Dermis microvascular lymphatic vessel endothelial cell (primary cell): Measurements from ENCODE around the gene MARS2. TPM values are rescaled to one million over a fixed set of nuclear protein-coding genes. Genes with fewer than 3 reads are reported as not detected.
"Not testable (repeated sequence)": the region's sequence is repeated elsewhere in the genome, so short reads cannot be mapped to it uniquely, and the experiment has no call there.

Experiments used
- DNase-seq, 2 donors: peaks; one replicate each; pipeline versions ENCODE4 v3.0.0 to v3.0.0-alpha.2; 2010; ENCODE audit warnings: low read depth in 2 of 2
- total RNA-seq: library from RNA; depleted of rRNA; stranded (reverse); fragments of >200 nt; gene quantifications from 2 replicates; pipeline ENCODE4 v1.2.1, GENCODE V29; 2014

The MARS2 gene
- 4.1 and 6.8 TPM in 2 replicates for total RNA-seq

DNA sequence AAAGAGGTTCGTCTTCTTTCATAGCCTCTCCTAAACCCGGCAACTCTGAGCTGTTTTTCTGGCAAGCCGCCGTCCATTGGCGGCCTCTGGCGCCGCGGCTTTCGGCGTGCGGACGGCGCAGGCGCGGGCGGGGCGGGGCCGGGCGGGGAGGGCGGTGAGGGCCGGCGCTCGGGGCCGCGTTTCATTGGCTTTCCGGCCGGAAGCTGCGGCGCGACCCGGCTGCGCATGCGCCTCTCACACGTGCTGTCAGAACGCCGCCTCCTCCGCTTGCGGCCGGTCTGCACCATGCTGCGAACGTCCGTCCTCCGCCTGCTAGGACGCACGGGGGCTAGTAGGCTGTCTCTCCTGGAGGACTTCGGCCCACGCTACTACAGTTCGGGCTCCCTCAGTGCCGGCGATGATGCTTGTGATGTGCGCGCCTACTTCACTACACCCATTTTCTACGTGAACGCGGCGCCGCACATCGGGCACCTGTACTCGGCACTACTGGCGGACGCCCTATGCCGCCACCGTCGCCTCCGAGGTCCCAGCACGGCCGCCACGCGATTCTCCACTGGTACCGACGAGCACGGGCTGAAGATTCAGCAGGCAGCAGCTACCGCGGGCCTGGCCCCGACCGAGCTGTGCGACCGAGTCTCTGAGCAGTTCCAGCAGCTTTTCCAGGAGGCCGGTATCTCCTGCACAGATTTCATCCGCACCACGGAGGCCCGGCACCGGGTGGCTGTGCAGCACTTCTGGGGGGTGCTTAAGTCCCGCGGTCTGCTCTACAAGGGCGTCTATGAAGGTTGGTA is at the start of gene MARS2:
TSS of gene MARS2 (plus strand) at position 249 of the 791 bp plus-strand sequence. CDS start at position 286, 37 bp downstream.
- peak; percentile 81 to 94 for DNase-seq

DNA sequence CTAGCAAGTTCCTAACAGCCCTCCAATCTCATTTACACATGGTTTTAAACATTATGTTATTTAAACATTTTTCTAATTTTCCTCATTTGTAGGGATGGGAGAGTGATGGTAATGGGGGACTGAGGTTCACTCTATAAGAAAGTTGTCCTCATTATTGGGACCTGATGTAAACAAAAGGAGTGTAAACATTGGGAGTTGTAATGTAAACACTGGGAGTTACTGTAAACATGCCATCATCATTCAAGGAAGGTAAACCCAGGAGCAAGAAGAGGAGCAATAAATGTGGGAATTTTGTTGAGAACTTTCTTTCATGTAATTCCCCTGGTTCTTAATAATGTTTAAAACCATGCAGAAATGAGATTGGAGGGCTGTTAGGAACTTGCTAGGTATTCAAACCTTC is 47.6 kb upstream of the MARS2 start:
- DNase-seq: no peak

DNA sequence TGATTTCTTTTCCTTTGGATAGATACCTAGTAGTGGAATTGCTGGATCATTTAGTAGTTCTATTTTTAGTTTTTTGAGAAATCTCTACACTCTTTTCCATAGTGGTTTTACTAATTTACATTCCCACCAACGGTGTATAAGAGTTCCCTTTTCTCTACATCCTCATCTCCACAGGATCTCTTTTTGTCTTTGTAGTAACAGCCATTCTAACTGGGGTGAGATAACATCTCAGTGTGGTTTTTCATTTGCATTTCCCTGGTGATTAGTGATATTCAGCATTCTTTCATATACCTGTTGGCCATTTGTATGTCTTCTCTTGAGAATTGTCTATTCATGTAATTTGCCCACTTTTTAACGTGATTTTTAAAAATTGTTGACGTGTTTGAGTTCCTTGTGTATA is 43.5 kb upstream of the MARS2 start:
- DNase-seq: no peak

DNA sequence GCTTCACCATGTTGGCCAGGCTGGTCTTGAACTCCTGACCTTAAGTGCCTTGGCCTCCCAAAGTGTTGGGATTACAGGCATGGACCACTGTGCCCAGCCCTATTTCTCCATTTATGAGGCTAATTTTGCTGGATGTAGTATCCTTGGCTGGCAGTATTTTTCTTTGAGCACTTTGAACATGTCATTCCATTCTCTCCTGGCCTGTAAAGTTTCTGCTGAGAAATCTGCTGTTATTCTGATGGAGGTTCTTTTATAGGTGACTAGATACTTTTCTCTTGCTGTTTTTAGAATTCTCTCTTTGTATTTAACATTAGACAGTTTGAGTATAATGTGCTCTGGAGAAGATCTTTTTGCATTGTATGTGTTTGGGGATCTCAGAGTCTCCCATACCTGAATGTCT is 38.9 kb upstream of the MARS2 start:
- DNase-seq: no peak

DNA sequence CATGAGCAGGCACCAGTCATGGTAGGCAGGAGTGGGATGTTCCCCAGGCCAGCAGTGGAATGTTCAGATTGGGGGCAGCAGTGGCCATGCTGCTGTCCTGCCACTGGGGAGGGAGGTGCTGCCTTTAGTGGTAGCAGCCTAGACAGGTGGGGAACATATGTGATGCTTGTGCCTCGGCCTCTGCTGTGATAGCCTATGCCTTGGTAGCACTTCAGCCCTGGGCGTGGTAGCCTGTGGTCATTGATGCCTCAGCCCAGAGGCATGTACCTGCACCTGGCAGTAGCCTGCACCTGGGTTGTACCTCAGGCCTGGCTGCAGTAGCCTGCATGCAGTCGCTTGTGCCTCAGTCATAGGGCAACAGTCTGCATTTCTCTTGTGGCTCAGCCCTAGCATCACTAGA is 36.9 kb upstream of the MARS2 start:
- no peak for DNase-seq

DNA sequence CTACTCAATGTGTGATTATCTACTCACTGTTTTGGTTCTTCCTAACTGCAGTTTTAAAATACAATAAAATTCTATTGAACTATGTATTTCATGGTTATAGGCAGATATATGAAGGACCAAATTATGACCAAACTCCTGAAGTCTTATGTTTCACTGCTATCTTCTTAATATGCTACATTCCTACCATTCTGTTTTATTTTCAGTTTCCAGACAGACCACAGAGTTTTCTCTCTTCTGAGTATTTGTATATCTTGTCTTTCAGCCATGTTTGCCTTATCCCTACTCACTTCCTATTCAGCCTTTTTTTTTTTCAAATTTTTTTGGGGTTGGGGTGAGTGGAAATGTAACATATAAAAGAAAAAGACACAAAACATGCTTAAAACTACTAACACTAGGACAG is 36.1 kb upstream of the MARS2 start:
- no peak for DNase-seq

DNA sequence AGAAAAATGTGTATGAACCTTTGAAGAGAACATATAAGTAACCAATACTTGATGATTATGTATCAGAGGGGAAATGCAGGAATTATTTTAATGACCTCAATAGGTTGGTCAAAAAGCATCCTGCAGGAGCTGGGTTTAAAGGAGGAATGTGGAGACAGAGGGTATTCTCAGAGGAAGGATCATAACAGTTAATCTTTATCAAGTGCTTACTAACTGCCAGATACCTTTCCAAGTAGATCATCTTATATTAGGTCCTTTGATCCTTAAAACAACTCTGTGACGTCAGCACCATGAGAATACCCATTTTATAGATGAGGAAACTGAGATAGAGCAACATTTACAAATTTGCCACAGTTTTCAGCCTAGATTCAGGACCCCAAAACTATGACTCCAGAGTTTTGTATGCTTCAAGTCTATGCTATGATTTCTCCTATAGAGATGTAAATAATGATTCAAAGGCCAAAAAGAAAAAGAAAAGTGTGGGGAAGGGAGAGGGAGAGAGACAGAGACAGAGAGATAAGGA is 32.7 kb upstream of the MARS2 start:
- DNase-seq: no peak

DNA sequence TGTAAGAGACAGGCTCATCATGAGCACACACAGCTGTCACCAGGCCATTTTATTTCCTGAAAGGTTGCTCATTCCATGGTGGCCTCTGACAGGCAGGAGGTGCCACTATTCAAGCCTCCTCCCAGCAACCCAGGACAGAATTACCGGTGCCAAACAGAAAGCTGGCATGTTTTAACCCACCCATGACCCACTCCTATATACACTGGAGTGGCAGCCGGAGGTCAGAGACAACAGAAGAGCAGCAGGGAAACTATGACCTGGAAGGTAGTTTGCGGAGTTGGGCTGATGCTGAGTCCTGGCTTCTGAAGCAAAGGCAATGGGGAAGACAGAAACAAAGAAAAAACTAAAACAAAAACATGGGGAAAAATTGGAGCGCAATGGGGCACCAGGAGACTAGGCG is 32.1 kb upstream of the MARS2 start:
- DNase-seq: peak in 1 of 2 donors; percentile 12

DNA sequence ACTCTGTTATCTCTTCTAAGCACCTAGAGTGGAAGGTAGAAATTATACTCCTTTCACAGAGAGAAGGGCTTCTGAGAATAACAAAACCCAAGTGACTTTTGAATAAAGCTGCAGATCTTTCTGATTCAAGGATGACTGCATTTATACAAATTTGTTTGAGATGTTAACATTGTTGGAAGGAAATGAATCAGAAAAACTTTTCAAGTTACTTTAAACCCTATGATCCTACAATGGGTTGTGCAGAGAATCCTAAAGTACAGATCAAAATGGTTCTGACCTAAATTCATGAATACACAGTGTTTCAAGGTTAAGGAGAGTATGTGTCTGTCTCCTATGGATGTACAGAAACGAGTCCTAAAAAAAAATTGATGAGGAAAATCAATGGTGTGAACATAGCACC is 31.6 kb upstream of the MARS2 start:
- no peak for DNase-seq

DNA sequence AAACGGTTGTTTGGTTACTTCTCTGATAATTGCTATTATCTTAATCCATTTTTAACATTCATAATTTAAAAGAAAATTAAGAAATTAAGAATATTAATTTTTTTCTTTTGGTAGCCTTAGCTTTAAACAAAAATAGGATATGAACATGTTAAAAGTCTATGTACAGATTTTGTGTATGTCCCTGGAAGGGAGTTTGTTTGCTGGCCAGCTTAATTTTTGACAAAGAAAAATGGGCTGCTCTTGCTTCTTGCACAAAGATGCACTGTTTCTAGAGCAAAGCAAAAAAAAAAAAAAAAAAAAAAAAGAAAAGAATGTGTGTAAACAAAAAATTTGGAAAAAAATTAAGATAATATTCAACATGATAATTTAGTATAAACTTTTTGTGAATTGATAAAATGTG is 31.1 kb upstream of the MARS2 start:
- no peak for DNase-seq

DNA sequence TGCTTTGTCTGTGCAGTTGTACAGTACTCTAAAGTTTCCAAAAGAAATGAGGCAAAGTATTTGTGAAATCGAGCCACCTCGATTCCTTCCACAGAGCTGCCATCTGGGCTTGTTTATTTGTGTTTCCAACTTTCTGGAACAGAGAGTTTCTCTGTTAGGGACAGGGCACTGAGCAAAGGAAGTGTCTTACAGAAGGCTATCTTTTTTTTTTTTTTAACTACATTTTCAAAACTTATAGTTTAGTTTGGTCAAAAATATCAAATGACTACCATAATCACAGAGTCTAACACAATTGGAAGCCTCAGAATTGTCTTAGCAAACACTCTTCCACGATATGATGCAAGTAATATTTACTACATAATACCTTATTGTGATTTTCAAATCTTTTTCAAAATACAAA is 30.6 kb upstream of the MARS2 start:
- DNase-seq: peak in 1 of 2 donors; percentile 63

DNA sequence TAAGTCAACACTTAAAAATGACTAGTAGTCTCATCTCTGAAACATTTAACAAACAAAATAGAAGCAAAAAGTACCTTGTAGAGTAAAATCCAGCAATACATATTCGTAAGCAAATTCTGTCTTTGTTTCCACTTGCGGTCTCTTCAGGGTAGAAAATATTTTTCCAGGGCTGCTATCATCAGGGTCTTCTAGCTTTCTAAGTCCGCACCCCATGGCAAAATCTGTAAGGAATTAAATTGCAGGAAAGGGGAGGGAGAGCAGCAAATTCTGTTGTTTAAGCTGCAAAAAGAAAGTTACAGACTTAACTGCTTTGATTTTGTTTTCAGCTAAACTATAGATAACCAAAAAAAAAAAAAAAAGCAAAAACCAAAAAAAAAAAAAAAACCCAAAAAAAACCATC is 29.9 kb upstream of the MARS2 start, which contains the start of gene RFTN2:
TSS of gene RFTN2 (minus strand) at position 342 of the 400 bp plus-strand sequence. CDS start at position 213, 129 bp downstream.
- DNase-seq: peak in 1 of 2 donors; percentile 38

DNA sequence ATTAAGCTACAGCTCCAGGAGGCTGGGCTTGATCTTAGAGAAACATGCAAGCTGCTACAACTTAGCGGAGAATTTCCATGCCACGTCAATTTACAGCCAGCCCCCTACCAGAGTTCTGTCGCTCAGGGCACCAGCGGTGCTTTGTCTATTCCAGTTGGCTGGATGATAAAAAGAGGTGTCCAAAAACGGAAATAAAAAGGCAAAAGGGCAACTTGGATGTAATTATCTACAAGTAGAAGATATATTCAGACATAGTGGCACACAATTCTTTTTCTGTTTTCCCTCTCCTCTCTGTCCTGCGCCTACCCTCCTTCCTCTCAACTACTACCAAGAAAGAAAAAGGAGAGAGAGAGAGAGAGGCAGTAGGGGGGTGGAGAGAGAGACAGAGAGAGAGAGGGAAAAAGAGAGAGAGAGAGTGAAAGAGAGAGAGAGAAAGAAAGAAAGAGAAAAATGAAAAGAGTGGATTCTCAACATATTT is 29.4 kb upstream of the MARS2 start:
- DNase-seq: peak; percentile 48 to 92

DNA sequence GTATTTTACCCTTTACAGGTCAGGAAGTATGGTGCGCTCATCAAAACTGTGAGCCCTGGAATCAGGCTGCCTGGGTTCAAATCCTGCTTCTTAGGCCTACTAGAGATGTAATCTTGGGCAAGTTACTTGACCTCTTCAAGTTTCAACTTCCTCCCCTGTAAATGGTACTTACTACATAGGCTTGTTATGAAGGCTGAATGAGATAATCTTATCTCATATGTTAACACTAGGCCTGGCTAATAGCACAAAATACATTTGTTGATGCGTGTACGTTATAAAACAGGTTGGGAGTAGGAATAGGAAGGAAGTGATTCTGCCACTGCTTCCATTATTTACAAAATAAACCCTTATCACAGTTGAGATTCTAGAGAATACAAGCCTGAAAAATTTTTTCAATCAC is 28.1 kb upstream of the MARS2 start:
- peak in 1 of 2 donors; percentile 2 for DNase-seq

DNA sequence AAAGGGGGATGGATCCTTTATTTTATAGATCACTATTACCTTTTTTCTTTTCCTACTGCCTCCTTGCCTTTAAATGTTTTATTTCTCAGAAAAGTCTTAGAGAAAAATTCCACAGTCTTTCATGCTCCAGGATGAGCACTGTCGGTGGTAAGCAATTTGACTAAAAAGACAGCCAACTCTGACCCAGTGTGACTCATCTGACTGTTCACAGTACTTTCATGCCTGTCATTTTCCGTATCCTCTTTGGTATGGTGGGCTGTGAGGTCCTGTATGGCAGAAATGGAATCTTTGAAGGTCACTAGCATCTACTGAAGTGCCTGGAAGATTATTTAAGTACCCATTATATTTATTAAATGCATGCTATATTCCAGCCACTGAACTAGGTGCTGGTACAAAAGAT is 27.7 kb upstream of the MARS2 start:
- DNase-seq: peak; percentile 47 to 58

DNA sequence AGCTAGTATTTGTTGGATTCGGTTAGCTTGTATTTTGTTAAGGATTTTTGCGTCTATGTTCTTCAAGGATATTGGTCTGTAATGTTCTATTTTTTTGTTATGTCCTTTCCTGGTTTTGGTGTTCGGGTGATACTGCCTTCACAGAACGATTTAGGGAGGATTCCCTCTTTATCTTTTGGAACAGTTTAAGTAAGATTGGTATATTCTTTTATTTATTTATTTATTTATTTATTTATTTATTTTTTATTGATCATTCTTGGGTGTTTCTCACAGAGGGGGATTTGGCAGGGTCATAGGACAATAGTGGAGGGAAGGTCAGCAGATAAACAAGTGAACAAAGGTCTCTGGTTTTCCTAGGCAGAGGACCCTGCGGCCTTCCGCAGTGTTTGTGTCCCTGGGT is 10.0 kb upstream of the MARS2 start:
- not testable (repeated sequence) for DNase-seq

DNA sequence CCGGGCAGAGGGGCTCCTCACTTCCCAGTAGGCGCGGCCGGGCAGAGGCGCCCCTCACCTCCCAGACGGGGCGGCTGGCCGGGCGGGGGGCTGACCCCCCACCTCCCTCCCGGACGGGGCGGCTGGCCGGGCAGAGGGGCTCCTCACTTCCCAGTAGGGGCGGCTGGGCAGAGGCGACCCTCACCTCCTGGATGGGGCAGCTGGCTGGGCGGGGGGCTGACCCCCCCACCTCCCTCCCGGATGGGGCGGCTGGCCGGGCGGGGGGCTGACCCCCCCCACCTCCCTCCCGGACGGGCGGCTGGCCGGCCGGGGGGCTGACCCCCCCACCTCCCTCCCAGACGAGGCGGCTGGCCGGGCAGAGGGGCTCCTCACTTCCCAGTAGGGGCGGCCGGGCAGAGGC is 9.2 kb upstream of the MARS2 start:
- DNase-seq: not testable (repeated sequence)

DNA sequence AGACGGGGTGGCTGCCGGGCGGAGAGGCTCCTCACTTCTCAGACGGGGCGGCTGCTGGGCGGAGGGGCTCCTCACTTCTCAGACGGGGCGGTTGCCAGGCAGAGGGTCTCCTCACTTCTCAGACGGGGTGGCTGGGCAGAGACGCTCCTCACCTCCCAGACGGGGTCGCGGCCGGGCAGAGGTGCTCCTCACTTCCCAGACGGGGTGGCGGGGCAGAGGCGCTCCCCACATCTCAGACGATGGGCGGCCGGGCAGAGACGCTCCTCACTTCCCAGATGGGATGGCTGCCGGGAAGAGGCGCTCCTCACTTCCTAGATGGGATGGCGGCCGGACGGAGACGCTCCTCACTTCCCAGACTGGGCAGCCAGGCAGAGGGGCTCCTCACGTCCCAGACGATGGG is 8.6 kb upstream of the MARS2 start:
- not testable (repeated sequence) for DNase-seq

DNA sequence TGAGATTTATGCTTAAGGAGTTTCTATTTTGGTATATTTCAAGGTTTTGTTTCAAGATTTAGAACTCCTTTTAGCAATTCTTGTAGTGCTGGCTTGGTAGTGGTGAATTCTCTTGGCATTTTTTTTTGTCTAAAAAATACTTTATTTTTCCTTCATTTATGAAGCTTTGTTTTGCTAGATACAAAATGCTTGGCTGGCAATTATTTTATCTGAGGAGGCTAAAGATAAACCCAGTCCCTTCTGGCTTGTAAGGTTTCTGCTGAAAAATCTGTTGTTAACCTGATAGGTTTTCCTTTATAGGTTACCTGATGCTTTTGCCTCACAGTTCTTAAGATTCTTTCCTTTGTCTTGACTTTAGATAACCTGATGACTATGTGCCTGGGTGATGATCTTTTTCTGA is 5.4 kb upstream of the MARS2 start:
- DNase-seq: not testable (repeated sequence)

DNA sequence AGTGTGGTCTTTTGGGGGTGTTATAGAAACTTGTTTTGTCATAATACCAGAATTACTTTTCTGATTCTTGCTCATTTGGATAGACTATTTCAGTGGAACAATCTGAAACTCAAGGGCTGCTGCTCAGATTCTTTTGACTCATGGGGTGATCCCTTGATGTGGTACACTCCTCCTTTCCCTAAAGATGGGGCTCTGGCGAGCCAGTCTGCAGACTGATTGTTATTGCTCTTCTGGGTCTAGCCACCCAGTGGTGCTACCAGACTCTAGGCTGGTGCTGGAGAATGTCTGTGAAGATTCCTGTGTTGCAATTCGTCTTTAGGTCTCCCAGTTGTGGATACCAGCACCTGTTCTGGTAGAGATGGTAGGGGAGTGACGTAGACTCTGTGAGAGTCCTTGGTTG is 4.2 kb upstream of the MARS2 start:
- no peak for DNase-seq

DNA sequence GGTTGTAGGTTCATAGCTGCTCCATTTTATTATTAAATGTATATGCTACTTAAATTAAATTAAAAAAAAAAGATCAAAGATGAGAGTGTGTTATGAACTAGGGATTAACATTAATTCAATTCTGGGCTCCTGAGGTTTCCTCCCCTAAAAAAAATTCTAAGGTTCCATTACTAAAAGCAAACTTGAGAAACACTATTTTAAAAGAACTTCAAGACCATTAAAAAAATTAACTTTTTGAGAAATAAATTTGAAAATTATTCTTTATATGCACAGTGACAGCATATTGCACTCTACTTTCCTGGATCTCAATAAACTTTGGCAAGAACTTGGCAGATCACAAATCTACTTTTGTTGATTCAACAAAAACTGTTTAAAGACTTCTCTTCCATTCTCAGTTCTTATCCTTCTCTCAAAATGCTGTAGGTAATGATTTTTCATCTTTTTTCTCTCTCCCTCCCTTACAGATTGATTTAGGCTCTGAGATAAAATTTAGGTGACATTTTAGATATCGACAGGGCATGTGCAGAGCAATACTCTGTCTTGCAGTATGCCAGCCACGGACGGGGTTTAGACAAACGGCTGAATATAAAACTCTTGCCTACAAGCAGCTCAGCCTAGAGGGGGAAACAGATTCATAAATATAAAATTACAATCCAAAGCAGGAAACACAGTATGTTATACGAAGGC is 592 bp upstream of the MARS2 start:
- no peak for DNase-seq
